CD4-positive, alpha-beta T cell treated with Interleukin-4 for 1 hour (primary cell): ENCODE measurements around the gene EIF4G1.
A peak's percentile ranks its signal among the peaks of the same experiment; 100 is the strongest.
"Not testable (repeated sequence)": the region's sequence is repeated elsewhere in the genome, so short reads cannot be mapped to it uniquely, and the experiment has no call there.

ENCODE experiments used
- DNase-seq, 2 donors: peaks; one replicate each; pipeline ENCODE4 v3.0.0-alpha.2; 2020 to 2022

Gene EIF4G1, protein sequence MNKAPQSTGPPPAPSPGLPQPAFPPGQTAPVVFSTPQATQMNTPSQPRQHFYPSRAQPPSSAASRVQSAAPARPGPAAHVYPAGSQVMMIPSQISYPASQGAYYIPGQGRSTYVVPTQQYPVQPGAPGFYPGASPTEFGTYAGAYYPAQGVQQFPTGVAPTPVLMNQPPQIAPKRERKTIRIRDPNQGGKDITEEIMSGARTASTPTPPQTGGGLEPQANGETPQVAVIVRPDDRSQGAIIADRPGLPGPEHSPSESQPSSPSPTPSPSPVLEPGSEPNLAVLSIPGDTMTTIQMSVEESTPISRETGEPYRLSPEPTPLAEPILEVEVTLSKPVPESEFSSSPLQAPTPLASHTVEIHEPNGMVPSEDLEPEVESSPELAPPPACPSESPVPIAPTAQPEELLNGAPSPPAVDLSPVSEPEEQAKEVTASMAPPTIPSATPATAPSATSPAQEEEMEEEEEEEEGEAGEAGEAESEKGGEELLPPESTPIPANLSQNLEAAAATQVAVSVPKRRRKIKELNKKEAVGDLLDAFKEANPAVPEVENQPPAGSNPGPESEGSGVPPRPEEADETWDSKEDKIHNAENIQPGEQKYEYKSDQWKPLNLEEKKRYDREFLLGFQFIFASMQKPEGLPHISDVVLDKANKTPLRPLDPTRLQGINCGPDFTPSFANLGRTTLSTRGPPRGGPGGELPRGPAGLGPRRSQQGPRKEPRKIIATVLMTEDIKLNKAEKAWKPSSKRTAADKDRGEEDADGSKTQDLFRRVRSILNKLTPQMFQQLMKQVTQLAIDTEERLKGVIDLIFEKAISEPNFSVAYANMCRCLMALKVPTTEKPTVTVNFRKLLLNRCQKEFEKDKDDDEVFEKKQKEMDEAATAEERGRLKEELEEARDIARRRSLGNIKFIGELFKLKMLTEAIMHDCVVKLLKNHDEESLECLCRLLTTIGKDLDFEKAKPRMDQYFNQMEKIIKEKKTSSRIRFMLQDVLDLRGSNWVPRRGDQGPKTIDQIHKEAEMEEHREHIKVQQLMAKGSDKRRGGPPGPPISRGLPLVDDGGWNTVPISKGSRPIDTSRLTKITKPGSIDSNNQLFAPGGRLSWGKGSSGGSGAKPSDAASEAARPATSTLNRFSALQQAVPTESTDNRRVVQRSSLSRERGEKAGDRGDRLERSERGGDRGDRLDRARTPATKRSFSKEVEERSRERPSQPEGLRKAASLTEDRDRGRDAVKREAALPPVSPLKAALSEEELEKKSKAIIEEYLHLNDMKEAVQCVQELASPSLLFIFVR (N-terminal part only)

DNA sequence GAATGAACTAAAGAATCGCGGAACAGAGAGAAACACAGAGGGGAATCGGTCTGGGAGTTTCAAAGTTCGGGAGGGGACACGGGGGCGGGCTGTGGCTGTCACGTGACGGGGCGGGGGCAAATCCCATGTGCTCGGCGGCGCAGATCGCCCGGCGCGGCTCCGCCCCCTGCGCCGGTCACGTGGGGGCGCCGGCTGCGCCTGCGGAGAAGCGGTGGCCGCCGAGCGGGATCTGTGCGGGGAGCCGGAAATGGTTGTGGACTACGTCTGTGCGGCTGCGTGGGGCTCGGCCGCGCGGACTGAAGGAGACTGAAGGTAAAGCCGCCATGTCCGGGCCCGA, at the start of gene EIF4G1:
Gene EIF4G1, plus strand, starts transcription at position 244 of the 337 bp plus-strand sequence. CDS start 1,191 bp downstream, outside the sequence.
- peak; percentile 94 for DNase-seq

DNA sequence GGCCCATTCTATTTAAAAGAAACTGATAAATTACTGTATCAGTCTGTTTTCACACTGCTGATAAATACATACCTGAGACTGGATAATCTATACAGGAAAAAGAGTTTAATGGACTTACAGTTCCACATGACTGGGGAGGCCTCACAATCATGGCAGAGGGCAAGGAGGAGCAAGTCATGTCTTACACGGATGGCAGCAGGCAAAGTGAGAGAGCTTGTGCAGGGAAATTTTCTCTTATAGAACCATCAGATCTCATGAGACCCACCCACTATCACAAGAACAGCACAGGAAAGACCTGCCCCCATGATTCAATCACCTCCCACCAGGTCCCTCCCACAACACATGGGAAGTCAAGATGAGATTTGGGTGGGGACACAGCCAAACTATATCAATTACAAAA, 47.2 kb upstream of the EIF4G1 start:
- DNase-seq: not testable (repeated sequence)

DNA sequence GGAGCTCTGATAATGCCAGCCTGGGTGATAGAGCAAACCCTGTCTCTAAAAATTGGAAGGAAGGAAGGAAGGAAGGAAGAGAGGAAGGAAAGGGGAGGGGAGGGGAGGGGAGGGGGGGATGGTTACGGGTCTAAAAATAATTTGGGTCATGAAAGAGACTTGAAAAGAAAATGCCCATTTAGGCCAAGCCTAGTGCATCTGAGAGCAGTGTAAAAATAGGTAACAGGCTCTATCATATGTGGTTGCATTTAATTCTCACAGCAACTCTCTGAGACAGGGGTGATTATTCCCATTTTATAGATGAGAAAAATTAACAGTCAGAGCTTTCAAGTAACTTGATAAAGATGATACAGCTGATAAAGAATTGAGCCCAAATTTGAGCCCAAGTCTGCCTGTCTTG, 42.1 kb upstream of the EIF4G1 start:
- no peak for DNase-seq

DNA sequence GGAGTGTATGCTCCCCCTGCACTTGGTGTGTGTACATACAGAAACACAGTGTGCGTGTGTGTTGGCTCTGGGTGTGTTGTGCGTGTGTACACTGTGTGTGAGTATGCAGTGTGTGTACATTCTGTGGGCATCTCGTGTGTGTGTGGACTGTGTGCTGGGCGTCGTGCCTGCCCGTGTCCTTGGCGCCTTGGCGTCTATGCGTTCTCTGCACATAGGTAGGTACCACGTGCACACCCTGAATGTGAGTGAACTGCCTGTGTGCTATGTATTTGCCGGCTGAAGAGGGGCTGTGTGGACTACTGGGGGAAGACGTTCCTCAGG, 39.1 kb upstream of the EIF4G1 start:
- DNase-seq: no peak

DNA sequence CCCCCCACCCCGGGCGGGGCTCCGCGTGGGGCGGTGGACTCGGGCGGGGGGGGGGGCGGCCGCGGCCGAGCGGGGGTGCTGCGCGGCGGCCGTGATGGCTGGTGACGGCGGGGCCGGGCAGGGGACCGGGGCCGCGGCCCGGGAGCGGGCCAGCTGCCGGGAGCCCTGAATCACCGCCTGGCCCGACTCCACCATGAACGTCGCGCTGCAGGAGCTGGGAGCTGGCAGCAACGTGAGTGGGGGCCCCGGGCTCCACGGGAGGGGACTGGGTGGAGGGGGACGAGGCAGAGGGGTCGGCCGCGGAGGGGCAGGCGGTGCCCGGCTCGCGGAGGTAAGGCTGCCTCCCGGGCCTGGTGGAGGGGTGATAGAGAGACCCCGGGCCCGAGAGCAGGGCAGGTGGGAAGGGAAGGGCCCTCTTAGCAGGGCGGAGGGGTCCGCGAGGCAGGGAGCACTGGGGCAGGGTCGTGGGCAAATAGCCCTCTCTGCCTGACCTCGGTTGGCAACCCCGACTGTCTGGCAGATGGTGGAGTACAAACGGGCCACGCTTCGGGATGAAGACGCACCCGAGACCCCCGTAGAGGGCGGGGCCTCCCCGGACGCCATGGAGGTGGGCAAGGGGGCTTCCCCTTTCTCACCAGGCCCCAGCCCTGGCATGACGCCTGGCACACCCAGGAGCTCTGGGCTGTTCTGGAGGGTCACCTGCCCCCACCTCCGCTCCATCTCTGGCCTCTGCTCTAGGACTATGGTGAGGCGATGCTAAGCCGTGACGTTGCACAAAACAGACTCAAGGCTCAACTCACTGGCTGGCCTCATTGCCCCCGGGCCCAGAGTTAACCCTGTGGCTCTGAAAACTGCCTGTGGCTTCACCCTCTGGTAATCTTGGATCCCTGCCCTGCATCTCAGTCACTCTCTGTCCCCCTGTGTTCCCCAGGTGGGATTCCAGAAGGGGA, 38.2 kb upstream of the EIF4G1 start, which contains the start of gene ECE2:
Gene ECE2, plus strand, starts transcription at position 62 of the 950 bp plus-strand sequence. Its CDS starts 132 bp downstream, at position 194.
- DNase-seq: no peak

DNA sequence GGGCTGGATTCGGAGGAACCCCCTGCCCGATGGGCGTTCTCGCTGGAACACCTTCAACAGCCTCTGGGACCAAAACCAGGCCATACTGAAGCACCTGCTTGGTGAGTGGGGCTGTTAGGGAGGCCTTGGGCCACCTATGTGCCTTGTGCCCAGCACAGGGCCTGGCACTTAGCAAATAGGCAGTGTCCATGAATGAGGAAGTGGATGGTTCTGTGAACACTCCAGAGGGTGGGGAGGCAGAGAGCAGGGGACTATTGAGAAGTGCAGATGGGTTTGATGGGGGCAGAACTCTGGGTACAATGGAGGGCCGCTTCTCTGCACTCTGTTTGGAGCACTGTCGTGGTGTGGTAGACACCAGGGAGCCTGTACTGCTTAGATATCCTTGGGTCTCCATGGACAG, 37.0 kb upstream of the EIF4G1 start:
- DNase-seq: no peak

DNA sequence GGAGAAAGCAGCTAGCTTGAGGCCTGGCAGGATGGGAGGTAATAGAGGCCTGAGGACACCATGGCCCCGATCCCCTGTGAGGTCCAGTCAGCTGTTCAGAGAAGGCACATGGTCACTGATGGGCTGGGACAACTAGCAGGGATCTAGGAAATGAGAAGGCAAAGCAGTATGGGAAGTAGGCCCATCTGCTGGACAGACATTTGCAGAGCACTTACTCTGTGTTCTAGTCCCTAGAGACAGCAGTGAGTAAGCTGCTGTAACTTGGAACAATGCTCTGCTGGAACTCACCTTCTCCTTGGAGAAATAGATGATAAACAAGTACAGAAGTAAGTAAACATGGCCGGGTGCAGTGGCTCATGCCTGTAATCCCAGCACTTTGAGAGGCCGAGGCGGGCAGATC, 31.5 kb upstream of the EIF4G1 start:
- DNase-seq: no peak

DNA sequence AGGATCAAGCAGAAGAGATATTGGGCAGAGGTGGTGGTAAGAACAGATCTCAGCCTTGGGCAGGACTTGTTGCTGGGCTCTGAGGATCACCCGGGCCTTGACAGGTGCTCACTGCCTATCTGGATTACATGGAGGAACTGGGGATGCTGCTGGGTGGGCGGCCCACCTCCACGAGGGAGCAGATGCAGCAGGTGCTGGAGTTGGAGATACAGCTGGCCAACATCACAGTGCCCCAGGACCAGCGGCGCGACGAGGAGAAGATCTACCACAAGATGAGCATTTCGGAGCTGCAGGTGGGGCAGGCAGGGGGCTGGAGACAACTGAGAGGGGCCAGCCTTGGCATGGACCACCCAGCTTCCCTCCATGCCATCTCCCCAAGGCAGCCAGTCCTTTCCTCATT, 30.7 kb upstream of the EIF4G1 start:
- no peak for DNase-seq

DNA sequence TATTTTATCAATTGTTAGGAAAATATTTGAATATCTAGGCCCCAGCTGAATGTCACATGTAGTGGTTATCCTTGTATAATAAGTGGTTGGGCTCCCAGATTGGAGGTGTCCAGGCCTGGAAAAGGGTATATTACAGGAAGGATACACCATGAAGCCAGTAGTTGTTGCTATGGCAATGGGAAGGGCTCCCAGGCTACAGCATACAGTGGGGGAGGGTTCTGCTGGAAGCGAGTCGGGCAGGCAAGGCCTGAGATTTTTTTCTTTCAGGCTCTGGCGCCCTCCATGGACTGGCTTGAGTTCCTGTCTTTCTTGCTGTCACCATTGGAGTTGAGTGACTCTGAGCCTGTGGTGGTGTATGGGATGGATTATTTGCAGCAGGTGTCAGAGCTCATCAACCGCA, 29.7 kb upstream of the EIF4G1 start:
- DNase-seq: no peak

DNA sequence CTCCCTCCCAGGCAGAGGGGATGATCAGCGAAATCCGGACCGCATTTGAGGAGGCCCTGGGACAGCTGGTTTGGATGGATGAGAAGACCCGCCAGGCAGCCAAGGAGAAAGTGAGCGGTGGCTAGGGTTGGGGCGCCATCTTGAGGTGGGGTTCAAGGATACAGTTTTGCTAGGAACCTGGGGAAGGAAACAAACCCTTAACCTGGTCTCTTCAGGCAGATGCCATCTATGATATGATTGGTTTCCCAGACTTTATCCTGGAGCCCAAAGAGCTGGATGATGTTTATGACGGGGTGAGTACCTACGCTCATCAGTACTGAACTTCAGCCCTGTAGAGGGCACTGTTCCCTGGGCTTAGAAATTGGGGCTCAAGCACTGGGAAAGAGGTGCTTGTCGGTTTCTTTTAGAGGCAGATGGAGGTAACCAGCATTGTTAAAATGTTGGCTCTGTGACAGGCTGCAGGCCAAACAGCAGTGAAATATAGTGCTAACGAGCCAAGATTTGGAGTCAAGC, 24.9 kb upstream of the EIF4G1 start:
- peak; percentile 49 to 59 for DNase-seq

DNA sequence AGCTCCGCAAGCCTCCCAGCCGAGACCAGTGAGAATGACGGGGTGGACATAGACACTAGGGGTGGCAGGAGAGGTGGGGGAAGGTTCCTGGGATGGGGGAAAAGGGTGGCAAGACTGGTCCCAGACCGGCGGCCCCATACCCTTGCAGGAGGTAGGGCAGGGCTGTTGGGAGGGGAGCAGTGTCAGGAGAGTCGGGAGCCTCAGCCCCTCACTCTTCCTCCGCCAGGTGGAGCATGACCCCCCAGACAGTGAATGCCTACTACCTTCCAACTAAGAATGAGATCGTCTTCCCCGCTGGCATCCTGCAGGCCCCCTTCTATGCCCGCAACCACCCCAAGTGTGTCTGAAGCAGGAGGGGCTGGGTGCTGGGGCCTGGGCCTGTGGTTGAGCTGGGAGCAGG, 24.1 kb upstream of the EIF4G1 start:
- no peak for DNase-seq

DNA sequence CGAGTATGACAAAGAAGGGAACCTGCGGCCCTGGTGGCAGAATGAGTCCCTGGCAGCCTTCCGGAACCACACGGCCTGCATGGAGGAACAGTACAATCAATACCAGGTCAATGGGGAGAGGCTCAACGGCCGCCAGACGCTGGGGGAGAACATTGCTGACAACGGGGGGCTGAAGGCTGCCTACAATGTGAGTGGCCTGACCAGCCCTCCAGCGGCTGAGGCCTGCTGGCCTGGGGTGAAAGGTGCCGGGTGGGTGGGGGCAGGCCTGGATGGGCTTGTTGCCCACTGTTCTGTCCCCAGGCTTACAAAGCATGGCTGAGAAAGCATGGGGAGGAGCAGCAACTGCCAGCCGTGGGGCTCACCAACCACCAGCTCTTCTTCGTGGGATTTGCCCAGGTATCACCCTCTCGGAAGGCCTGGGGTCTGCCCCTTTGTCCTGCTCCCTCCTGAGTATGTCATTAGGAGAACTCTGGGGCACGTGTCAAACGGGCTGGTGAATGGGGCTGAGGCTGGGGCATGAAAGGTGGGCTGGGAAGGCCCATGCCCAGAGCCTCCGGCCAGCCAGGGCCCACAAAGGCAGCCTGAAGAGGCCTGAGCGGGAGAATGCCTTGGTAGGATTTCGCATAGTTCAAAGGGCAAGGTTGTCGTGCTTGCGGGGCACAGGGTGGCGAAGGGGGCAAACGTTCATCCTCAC, 23.2 kb upstream of the EIF4G1 start:
- no peak for DNase-seq

DNA sequence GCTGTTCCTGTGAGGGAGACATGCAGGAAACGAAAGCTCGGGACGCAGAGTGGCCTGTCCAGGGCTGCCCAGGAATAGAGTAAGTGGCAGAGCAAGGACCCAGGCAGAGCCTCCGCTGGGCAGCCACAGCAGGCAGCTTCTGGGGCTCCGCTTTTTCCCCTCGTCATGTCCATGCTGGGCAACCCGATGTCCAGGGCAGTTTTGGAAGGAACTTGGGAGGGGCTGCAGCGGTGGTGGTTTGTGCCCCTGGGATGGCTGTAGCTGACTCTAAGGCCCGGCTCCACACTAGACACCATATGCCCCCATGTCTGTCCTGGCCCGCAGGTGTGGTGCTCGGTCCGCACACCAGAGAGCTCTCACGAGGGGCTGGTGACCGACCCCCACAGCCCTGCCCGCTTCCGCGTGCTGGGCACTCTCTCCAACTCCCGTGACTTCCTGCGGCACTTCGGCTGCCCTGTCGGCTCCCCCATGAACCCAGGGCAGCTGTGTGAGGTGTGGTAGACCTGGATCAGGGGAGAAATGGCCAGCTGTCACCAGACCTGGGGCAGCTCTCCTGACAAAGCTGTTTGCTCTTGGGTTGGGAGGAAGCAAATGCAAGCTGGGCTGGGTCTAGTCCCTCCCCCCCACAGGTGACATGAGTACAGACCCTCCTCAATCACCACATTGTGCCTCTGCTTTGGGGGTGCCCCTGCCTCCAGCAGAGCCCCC, 22.5 kb upstream of the EIF4G1 start:
- no peak for DNase-seq

DNA sequence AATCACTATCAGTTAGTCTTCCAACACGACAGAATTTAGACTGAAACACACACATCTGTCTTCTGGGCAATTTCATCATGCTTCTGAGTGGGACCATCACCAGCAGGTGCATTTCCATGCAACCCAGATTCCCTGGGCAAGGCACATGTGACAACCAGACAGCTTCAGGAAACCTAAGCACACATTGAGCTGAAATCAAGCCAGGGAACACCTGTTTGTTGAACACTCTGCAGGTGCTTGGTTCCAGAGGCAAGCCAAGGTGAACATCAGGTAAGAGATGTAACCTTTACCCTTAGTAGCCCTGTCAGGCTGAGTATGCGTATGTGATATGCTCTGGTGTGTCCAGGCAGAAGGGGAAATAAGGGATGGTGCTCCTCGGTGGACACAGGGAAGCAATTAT, 18.6 kb upstream of the EIF4G1 start:
- no peak for DNase-seq

DNA sequence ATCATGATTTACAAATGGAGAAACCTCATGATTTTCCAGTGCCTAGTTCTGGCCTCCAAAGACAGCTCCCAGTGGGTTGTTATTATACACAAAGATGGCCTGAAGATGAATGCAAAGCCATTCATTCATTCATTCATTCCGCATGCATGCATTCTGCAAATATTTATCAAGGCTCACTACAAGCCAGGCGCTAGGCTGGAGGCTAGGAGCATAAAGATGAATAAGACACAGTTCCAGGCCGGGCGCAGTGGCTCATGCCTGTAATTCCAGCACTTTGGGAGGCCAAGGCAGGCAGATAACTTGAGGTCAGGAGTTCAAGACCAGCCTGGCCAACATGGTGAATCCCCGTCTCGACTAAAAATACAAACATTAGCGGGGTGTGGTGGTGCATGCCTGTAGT, 17.8 kb upstream of the EIF4G1 start:
- DNase-seq: no peak

DNA sequence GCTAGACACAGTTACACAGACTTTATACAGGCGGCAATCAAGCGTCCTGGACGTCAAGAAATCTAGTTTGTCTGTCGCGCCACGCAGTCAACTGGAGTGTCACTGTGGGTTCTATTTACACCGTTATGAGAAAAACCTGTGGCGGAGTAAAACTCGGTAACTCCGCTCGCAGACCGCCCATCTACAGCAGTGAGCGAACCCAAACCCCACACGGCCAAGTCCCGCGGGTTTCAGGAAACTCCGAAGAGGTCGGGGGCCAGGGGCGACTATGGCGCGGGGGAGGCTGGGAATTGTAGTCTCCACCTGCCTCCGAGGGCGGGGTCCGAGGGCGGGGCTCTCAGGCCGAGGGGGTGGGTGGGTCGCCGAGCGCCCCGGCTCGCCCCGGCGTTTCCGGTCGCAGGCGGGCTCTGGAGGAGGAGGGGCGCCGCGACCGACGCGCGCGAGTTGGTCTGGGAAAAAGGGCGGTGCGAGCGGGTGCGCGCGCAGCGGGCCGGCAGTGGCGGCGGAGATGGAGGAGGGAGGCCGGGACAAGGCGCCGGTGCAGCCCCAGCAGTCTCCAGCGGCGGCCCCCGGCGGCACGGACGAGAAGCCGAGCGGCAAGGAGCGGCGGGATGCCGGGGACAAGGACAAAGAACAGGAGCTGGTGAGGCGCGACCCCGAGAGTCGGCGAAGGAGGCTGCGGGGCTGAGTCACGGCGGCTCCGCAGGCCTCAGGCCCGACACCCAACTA, 15.5 kb upstream of the EIF4G1 start, which contains the start of gene PSMD2:
Gene PSMD2, plus strand, starts transcription at position 483 of the 729 bp plus-strand sequence. Its CDS starts 26 bp downstream, at position 509.
- peak; percentile 97 to 99 for DNase-seq

DNA sequence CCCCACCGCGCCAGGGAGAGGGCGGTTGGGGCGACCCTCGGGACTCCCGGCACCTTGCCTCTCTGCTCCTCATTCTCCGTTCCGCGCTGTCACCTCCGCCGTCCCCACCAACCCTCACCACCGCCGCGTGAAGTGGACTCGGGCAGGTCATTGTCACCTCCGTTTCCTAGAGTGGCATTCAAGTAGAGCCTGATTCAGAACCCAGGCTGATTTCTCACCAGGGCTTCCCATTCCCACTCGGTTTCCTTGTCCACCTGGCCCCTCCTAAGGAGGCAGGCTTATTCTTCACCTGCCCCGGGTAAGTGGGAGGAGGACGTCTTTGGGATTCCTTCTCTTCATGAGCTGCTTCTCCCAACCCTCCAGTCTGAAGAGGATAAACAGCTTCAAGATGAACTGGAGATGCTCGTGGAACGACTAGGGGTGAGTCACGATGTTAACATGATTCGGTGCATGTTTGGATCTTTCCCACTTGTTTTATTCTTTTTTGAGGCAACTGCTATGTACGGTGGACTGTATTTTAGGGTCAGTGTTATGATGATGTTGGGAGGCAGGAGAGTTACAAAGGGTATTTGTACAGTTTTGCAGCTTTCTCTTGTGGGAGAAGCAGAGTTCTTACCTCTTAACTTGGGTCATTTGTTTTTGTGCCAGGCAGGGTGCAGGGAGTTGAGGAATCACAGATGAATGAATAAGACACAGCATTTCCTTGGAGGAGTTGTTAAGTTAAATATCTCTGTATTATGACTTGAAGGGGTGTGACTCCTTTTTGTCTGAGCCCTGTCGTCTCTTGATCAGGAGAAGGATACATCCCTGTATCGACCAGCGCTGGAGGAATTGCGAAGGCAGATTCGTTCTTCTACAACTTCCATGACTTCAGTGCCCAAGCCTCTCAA, 14.7 kb upstream of the EIF4G1 start:
- no peak for DNase-seq

DNA sequence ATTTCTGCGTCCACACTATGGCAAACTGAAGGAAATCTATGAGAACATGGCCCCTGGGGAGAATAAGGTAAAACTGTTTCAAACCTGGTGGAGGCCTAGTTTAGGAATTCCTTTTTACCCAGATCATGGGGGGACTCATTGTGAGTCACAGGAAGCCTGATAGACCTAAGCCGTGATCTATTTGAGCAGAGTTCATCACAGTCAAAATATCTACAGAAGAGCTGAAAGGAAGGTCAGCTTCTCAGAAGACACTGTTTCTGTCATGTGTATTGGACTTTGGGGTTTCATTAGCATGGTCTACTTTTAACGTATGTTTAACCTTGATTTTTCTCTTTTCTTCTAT, 14.1 kb upstream of the EIF4G1 start:
- DNase-seq: no peak

DNA sequence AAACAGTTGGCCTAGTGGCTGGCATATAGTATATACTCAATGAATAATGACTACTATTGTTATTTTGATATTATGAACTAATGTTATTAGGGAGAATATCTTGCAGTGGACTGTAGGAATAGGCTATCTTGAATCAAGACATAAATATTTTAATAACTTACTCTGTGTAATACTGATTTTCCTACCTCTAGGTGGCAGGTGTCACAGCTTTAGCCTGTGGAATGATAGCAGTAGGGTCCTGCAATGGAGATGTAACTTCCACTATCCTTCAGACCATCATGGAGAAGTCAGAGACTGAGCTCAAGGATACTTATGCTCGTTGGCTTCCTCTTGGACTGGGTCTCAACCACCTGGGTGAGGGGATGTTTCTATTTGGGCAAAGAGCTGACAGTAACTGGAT, 8.8 kb upstream of the EIF4G1 start:
- DNase-seq: no peak
